ENCODE measurements around the gene ARHGAP25.

- TF ChIP-seq POLR2AphosphoS5 (IDR thresholded peaks at IDR 0.05): no peak
- no peak for TF ChIP-seq CTCF (IDR thresholded peaks at IDR 0.05)
- TF ChIP-seq POLR2A (IDR thresholded peaks at IDR 0.05; ENCODE audit: low read depth): no peak
Measured at GRCh38 chr2:68757081-68757480, 22.5 kb downstream of the ARHGAP25 start.

All from esophagus muscularis mucosa (tissue), 3 donors.